ENCODE results near the gene BNIP1.
"Not testable (repeated sequence)": the region's sequence is repeated elsewhere in the genome, so short reads cannot be mapped to it uniquely, and the experiment has no call there.

BNIP1 gene, protein sequence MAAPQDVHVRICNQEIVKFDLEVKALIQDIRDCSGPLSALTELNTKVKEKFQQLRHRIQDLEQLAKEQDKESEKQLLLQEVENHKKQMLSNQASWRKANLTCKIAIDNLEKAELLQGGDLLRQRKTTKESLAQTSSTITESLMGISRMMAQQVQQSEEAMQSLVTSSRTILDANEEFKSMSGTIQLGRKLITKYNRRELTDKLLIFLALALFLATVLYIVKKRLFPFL

DNA sequence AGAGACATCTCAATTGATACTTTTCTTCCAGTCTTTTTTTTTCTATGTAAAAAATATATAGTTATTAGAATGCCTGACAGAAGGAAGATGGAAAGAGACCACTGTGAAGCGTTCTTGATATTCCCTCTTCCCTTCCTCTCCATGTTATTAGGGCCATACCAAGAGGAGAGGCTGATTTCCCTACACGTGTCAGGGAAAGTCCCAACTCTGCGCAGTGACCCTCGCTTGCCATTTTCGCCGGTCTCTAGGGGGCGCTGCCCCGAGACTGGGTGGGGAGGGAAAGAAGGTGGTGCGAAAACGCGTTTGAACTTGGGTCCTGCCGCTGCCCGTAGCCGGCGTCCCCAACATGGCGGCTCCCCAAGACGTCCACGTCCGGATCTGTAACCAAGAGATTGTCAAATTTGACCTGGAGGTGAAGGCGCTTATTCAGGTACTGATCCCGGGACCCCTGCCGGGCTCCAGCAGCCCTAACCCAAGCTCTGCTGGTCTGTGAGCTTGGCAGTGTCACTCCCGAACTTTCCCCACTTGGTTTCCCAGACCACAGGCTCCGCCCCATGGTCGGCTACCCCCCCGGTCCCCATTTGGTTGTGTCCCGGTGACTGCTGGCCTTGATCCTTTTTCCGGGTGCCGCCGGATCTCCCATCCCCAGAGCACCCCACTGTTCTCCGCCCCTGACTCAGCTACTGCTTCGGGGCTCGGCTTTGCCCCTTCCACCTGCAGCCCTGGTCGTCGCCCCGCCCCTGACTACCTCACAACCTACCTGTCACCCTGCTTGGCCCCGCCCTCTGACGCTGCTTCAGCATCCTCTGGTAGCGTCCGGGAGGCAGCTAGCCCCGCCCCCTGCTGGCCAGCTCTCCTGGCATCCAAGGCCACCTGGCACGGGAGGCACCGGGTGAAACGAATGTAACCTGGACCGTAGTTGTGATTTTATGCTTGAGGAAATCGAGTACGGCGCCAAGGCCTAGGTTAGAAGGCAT, at the start of gene BNIP1:
Gene BNIP1 (plus strand): TSS at position 332 of the 977 bp plus-strand sequence. CDS start 15 bp downstream, at position 347.
- peak; percentile 80 for DNase-seq

DNA sequence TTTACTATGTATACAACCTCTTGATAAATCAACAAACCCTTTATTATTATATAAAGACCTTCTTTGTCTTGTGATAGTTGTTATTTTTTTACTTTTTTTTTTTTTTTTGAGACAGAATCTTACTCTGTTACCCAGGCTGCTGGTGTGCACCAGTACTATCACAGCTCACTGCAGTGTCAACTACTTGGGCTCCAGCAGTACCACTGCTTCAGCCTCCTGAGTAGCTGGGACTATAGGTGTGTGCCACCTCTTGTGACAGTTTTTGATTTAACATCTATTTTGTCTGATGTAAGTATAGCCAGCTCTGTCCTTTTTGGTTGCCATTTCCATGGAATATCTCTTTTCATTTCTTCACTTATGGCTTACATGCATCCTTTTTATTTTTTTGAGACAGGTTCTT, 45.5 kb upstream of the BNIP1 start:
- DNase-seq: no peak

DNA sequence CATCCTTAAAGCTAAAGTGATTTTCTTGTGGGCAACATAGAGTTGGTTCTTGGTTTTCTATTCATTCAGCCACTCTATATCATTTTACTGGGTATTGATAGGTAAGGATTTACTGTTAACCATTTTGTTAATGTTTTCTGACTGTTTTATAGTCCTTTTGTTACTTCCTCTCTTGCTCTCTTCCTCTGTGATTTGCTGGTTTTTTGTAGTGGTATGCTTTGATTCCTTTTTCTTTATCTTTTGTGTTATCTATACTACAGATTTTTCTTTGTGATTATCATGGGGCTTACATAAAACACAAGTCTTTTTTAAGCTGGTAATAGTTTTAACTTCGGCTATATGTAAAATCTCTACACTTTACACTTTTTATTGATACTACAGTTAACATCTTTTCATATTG, 44.9 kb upstream of the BNIP1 start:
- no peak for DNase-seq

DNA sequence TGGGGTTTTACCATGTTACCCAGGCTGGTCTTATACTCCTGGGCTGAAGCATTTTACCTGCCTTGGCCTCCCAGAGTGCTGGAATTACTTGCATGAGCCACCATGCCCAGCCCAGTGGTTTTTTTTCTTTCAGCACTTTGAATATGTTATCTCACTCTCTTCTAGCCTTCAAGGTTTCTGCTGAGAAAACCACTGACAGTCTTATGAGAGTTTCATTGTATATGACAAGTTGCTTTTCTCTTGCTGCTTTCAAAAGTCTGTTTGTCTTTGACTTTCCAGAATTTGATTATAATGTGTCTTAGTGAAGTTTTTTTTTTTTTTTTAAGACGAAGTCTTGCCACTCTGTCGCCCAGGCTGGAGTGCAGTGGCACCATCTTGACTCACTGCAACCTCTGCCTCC, 43.1 kb upstream of the BNIP1 start:
- DNase-seq: no peak

DNA sequence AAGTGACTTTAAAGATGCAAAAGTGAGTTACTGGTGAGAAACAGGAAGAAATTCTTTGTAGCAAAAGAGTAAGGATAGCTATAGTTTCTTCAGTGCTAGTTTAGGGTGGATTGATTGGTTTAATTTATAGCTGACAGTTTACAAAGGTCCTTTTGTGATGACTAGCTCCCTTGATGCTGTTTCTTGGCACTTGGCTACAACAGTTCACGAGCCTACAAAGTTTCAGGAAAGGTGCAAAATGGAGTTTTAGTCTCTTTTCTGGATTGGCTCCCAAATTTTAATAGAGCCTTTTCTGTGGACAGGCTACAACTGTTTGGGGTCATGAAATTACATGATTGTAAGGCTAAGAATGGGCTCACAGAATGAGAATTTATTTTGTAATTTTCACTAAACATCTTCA, 40.9 kb upstream of the BNIP1 start:
- no peak for DNase-seq

DNA sequence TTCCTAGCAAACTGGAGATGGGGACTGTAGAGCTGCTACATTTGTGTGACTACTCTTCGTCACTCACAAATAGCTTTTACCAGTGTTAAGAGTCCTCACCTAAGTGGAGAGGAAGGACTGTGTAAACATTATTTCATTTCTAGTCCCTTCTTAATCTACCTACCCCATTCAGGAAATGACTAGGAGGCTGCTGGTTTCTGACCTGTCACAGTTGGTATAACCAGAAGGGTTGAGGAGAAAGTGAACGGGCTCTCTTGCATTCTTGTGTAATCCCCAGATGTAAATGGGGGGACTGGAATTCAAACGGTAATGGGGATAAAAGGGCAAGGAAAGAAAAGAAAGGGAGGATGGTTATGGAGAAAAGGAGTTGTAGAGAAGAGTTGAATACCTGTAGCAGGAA, 35.4 kb upstream of the BNIP1 start:
- DNase-seq: no peak

DNA sequence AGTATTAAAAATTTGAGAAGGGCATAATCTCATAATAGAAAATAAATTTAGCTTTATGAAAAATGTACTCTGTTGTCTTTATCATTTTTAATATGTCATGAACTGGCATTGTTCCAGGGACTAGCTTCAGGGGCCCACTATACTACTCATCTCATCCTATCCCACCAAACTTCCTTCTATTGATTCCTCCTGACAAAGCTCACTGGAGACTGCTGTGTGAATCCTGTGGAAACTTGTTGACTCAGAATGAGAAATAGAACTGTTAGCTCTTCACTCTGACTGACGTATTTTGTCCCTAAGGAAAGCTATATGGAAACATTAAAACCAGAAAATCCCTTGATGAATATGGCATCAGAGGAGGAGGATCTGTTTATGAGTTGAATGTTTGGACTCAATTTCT, 29.8 kb upstream of the BNIP1 start:
- no peak for DNase-seq

DNA sequence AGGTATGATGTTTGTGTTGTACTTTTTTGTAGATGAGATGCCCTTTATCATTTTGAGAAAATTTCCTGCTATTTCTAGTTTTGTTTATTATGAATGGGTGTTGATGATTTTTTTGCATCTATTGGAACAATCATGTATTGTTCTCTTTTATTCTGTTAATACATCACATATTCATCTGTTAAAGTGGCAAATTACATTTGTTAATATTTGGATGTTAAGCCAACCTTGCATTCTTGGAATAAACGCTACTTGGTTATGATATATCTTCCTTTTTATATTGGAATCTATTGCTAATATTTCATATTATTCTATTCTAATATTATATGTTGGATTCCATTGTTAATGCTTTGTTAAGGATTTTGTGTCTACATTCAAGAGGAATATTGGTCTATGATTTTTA, 24.6 kb upstream of the BNIP1 start:
- no peak for DNase-seq

DNA sequence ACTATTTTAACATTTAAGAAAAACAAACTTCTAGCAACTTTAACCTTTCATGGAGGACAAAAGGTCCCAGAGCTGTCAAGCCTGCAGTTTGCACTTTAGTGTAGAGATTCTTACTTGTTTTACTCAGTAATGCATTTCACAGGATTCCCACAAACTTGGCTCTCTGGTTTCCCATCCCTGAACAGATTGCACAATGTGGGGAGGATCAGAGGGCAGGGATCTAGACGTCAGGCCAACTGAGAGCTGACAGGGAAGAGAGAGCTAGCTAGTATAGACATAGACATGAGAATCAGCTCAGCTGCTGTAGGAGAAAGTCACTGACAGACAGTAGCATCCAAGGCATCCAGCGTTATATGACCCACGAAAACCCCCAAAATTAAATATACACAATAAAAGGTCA, 20.9 kb upstream of the BNIP1 start:
- DNase-seq: no peak

DNA sequence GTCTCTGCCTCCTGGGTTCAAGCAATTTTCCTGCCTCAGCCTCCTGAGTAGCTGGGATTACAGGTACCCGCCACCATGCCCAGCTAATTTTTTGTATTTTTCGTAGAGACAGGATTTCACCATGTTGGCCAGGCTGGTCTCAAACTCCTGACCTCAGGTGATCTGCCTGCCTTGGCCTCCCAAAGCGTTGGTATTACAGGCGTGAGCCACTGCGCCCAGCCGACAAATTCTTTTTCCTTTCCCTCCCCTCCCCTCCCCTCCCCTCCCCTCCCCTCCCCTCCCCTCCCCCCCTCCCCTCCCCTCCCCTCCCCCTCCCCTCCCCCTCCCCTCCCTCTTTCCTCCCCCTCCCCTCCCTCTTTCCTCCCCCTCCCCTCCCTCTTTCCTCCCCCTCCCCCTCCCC, 12.2 kb upstream of the BNIP1 start:
- DNase-seq: not testable (repeated sequence)

DNA sequence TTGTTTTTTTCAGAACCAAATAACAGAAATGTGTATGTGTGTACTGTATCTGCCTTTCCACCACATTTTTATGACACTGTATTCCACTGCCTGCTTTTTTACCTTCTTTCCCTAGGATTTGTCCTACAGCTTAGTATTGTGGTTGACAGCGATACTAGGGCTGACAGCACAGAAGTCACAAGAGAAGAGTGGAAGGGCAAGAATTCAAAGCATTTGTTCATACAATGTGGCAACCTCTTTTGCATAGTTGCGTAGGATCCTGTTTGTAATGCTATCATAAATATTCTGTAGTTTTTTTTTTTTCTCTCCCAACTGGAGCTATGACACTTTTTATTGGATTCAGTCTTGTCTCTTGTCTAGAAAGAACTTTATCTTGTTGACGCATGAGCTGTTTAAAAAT, 5.6 kb upstream of the BNIP1 start:
- no peak for DNase-seq

DNA sequence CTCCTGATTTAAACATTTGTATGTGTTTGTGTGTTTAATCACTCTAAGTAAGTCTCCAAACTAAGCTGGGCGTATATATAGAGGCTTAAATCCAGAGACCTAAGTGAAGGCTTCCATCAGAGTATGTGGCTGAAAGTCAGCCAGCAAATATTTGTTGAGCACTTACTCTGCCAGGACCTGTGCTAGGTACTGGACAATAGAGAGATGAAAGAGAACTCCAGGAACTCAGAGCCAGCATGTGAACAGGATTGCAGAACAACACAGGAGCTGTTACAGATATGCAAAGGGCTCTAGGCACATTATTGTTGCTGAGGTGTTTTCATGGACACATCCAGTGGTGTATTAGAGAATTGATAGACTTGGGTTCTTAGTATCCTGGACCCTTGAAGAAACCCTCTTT, 4.7 kb upstream of the BNIP1 start:
- DNase-seq: no peak

DNA sequence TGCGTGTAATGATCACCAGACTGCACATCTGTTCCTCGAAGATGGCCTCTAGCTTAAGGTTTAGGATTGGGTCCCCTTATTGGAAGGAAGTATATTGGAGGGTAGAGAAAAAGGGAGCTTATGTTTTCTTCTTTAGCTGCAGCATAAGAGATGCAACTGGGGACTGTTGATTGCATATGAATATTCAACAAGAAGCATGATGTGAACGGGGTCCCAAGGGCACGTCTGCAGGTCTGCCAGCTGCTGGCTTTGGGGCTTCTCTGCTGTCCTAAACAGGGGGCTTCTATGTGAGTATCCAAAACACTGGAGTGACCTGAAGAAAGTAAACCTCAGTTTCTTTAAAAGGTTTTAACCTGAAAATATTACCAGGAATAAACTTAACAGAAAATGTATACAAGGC, 3.6 kb upstream of the BNIP1 start:
- no peak for DNase-seq

DNA sequence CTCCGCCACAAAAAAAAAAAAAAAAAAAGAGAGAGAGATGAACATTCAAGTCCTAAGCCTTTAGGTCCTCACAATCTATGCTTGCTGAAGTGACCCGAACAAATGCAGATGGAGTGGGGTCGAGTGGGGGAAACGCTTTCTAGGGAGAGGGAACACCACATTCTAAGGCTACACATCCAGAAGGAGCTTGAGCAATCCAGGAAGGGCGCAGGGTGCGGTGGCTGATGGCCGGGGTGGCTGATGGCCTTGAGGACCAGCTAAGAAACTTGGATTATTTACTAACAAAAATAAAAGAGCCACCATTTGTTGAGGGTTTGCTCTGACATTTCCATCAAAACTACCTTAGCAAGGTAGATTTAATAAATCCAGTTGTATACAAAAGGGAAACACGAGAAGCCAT, 764 bp upstream of the BNIP1 start:
- DNase-seq: no peak

DNA sequence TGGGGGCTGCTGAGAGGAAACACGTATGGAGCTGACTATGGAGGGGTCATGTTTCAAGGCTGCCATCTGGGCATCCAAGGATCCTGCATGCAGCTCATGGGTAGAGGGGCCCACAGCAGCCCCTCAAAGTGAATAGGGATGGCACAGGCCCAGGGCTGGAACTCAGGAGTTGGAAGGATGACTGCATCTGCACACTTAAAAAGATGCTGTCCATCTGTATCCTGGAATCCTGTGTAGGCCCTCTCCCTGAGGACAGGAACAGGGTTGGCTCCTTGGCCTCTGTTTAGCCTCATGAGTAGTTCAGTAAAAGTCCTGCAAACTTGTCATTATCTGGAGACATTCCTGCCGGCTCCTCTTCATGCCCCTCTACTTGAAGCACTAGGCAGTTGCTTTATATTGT, 4.0 kb downstream of the BNIP1 start:
- no peak for DNase-seq

DNA sequence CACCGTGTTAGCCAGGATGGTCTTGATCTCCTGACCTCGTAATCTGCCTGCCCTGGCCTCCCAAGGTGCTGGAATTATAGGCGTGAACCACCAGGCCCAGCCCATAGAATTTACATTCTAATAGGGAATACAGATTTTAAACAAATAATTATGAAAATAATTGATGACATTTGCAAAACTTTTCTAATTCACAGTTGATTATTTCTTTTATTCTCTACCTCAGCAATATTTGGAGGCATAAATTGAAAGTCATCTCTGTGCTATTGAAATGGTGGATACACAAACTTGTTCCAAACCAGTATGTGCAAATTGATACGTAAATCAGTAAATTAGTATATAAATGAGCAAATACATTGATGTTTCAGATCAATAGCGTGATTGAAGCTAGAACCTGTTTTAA, 8.2 kb downstream of the BNIP1 start:
- no peak for DNase-seq

DNA sequence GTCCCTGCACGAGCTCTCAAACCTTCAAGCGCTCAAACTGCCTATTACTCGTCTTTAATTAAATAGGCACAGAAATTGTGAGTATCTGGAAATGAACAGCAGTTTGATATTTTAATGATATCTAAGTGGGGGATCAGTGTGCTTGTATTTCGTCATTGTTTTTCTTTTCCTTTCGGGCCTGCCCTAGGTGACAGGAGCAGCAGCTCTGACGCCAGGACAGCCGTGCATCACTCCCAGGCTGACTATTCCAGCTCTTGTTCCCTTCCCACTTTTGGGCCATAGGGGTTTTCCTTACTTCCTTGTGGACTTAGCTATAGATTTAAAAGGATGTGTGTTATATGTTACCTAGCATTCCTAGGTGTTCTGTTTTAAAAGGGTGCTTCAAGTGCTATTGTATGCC, 9.5 kb downstream of the BNIP1 start:
- DNase-seq: no peak

DNA sequence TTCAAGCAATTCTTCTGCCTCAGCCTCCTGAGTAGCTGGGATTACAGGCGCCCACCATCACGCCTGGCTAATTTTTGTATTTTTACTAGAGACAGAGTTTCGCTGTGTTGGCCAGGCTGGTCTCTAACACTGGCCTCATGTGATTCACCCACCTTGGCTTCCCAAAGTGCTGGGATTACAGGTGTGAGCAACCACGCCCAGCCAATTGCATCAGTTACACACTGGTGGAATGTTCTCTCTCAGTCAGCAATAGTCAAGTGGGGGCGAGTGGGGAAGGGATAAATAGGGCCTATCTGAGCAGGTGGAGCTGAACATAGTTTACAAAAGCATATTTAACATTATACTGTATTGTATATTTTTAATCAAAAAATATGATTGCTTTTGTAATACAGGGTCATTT, 10.3 kb downstream of the BNIP1 start:
- DNase-seq: not testable (repeated sequence)

DNA sequence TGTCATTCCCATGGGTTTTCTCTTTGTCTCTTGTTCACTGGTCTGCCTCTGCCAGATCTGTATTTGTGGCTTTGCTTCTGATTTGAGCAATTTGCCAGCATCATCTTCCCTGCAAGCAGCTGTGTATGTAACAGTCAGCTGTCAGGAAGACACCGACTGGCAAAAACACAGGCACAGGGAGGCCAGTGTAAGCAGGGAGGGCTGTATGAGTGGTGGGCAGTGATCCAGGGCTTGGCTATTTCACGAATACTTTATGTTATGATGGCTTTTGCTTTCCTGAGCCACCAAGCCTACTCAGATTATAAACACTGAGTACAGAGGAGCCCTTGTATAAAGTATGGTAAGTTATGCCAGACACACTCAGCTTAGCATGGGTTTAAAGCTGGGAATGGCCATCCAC, 11.6 kb downstream of the BNIP1 start:
- no peak for DNase-seq

DNA sequence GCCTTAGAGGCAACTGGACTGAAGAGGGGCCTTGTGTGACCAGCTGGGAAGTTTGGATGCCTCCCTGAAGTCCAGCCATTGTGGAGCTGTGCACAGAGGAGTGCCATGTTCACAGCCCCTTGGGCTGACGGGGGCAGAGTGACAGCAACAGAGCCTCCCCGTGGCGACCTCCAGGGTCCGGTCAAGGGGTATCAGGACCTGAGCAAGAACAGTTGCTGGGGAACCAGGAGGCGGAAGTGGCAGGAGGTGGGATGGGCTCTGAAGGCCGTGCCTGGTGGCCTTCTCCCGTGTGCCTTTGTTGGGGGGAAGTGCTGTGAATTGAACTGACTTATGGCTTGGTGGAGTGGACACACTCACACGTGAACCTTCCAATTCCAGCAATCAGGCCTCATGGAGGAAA, 14.0 kb downstream of the BNIP1 start:
- DNase-seq: no peak

DNA sequence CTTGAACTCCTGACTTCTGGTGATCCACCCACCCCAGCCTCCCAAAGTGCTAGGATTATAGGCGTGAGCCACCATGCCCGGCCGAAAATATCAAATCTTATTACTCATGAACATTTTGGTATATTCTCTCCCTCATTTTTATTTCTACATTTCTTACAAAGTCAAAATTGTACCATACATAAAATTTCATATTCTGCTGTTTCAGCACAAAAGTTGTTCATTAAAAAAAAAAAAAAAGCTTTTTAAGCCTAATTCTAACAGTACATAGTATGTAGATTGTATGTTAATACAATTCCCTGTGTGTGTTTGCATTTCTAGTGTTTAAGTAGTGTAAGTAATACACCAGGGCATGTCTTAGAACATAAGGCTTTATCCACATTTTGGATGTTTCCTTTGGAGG, 14.9 kb downstream of the BNIP1 start:
- DNase-seq: no peak

DNA sequence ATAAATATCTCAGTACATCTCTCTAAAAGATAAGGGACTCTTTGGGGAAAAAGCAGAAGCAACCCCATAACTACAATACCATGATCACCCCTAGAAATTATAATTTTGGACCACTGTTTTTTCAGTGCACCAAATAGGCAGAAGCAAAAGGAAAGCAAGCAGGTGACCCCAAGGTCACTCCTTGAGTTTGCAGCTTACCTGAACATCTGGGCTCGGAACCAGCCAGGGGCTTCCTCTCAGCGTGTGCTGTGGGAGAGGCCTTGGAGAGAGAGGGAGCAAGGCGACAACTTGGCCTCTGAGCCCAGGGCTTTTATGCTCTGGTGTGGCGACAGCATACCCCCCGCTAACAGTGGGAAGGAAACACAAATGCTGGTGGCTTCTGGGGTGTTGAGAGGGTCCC, 16.8 kb downstream of the BNIP1 start:
- DNase-seq: no peak

DNA sequence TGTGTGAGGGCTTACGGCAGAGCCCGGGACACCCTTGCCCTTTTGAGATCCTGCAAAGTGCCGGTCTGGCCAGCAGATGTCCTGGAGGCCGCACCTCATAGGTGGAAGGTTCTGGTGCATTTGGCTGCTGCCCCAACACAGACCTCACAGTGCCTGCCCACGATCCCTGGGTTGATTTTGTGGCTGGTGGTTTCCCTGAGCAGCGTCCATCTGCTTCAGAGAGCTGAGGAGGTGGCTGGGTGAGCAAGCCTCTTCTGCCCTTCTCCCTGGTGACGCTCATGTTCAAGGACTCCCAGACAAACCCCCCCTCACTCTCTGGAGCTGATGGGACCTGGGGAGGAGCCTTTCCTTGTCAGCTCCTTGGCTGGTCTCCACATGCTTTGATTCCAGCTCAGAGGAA, 18.9 kb downstream of the BNIP1 start:
- DNase-seq: no peak

DNA sequence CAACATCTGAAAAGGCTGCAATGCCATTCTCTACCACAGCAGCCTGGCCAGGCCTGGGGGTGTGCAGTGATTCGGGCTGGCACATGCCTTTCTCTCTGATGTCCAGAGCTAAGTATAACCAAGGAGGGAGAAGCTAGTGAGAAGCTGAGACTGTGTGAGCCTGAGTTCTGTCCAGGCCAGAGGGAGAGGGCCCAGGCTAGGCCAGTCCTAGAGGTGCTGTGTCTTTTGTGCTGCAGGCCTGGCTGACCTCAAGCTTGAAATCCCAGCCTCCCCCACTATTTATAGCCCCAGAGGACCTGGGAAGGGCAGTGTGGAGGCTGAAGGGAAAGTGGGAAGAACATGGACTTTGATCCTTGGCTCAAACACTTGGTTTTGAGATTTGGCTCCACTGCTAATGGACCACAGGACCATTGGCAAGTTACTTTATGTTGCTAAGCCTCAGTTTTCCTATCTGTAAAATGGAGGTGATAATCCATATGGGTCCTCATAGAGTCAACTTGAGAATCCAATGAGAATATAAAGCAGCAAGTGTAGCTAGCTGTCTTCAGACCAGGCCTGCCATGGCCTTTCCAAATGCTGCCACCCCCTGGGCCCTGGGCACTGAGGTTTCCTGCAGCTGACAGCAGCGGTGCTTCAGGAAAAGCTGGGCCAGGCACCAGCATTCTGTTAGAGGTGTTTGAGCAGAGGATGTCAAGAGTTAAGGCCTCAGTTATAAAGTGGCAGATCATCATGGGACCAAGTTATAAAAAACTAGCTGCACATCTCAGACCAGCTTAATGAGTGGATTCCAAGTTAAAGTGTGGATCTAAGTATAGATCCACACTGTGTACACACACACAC, 21.1 kb downstream of the BNIP1 start:
- no peak for DNase-seq

All from NCI-H446 treated with DMSO at 0.1 percent for 48 hours (cell line).